Mammary microvascular endothelial cell (primary cell): ENCODE results near the gene CFAP410. TPM values are rescaled to one million over a fixed set of nuclear protein-coding genes. Genes with fewer than 3 reads are reported as not detected.

Source experiments
- total RNA-seq: library from RNA; depleted of rRNA; stranded (reverse); fragments of >200 nt; gene quantifications from 2 replicates; pipeline ENCODE4 v1.2.3, GENCODE V29; 2015

CFAP410 gene
- 10.6 and 11.7 TPM in 2 replicates for total RNA-seq

DNA sequence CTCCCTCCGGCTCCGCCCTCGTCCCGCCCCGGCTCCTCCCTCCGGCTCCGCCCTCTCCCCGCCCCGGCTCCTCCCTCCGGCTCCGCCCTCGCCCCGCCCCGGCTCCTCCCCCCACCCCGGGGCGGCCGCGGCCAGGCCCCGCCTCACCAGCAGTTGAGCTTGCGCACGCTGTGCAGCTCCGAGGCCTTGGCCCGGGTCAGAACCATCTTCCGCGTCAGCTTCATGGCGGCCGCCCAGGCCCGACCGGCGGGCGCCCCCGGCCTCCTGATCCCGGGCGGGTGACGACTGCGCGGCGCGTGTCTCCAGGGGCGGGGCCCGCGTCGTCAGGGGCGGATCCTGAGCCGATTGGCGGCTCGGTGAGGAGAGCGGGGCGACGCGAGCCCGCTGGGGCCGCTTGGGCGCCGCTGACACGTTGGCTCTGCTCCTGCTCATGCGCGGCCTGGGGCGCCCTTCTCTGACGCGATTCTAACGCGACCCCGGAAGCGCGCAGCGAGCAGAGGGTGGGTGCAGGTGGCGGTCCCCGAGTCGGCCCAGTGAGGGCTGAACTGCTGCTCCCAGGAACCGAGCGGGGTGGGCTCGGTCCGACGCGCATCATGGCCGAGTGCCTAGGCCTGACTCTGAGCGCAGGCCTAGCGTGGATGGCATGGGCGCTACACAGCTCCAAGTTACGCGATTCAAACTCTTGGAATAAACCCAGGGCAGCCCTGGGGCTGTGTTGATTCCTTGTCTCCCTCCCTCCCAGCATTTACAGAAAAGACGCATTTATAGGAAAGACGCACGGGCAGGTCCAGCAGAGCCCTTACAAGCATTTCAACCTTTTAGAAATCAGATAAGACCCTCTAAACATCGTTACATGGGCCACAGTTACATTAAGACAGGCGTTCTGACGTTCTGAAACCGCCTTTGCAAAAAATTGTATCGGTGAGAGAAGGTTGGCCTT is at the start of gene CFAP410:
CFAP410 (minus strand) TSS at position 420 of the 940 bp plus-strand sequence; CDS start at position 224, 196 bp downstream.

DNA sequence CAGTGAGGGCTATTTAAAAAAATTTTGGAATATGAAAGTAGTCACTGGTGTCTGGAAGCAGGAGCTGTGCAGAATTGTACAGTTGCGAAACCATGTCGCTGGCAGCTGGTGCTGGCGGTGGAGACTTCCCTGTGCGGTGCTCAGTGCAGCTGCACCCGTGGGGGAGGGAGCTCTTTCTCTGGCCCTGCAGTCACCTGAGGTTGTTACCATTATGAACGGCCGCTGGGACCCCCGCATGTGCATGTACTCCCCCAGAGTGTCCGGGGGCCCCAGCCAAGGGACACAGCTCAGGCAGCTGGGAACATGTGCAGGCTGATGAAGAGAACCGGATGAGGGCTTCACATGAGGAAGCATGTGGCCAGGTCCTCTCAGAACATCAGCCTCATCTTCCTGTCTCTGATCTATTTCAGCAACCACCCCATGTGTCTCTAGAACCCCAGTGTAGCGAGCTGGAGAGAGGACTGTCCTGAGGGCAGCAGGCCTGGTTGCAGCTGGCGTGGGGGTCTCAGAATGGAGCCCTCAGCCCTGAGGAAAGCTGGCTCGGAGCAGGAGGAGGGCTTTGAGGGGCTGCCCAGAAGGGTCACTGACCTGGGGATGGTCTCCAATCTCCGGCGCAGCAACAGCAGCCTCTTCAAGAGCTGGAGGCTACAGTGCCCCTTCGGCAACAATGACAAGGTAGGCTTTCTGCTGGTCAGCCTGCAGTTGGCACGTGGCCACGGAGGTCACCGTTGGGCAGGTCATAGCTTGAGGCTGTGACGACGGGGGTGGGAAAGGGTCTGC is 14.2 kb upstream of the CFAP410 start, which contains the start of gene TRPM2:
TRPM2 (plus strand) TSS at position 431 of the 780 bp plus-strand sequence; CDS start at position 511, 80 bp downstream.

GRCh38 chr21:44299458-44300261 is 39.5 kb downstream of the CFAP410 start, which contains the start of gene PFKL:
PFKL (plus strand) TSS chr21:44300053; CDS start chr21:44300106, 53 bp downstream.

DNA sequence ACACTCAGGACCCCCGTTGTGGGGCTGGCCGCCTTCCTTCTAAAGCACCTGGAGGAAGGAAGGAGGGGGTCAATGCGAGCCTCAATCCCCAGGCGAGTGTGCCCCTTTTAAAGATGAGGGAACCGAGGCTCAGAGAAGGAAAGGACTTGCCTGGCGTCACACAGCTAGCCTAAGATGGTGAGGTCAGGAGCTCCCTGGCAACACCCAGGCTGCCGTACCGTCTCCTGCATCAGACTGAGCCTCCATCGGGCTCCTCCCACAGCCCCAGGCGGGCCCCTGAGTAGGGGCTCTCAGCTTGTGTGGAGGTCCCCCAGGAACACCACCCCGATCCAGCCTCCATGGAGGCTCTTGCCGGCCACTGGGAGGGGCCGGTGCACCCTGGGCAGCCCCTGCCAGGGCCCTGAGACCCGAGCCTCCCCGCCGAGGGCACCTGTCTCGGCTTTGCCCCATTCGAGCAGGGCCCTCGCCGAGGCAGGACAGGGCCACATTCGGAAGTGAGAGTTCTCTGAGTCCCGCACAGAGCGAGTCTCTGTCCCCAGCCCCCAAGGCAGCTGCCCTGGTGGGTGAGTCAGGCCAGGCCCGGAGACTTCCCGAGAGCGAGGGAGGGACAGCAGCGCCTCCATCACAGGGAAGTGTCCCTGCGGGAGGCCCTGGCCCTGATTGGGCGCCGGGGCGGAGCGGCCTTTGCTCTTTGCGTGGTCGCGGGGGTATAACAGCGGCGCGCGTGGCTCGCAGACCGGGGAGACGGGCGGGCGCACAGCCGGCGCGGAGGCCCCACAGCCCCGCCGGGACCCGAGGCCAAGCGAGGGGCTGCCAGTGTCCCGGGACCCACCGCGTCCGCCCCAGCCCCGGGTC is 53.8 kb downstream of the CFAP410 start, which contains the start of gene AIRE:
AIRE (plus strand) TSS at position 739 of the 855 bp plus-strand sequence. CDS start 131 bp downstream, outside the sequence.

Other genes starting within 250 kb of the CFAP410 start
- 22.5 and 25.5 TPM in 2 replicates for gene PWP2, start 232.0 kb downstream of the CFAP410 start, total RNA-seq
- gene GATD3, start 205.7 kb downstream of the CFAP410 start, total RNA-seq: 20.4 and 26.8 TPM in 2 replicates
- gene ICOSLG, start 98.4 kb downstream of the CFAP410 start, total RNA-seq: 0.67 and 1.0 TPM in 2 replicates
- not detected in 2 replicates for gene DNMT3L, start 77.5 kb downstream of the CFAP410 start, total RNA-seq
- gene AIRE, start 53.5 kb downstream of the CFAP410 start, total RNA-seq: 0.15 TPM in 1 of 2 replicates, not detected in the other
- 137 and 166 TPM in 2 replicates for gene PFKL, start 39.3 kb downstream of the CFAP410 start, total RNA-seq
- 18.1 and 18.3 TPM in 2 replicates for gene TRPM2, start 14.2 kb upstream of the CFAP410 start, total RNA-seq
- 3.5 and 5.5 TPM in 2 replicates for gene LRRC3, start 116.1 kb upstream of the CFAP410 start, total RNA-seq
- not detected in 2 replicates for gene KRTAP10-1, start 200.8 kb upstream of the CFAP410 start, total RNA-seq
- not detected in 2 replicates for gene KRTAP10-2, start 212.1 kb upstream of the CFAP410 start, total RNA-seq
- not detected in 2 replicates for gene KRTAP10-3, start 219.4 kb upstream of the CFAP410 start, total RNA-seq
- gene KRTAP10-4, start 234.3 kb upstream of the CFAP410 start, total RNA-seq: not detected in 2 replicates
- not detected in 2 replicates for gene KRTAP10-5, start 241.2 kb upstream of the CFAP410 start, total RNA-seq